Fibroblast of gingiva (primary cell): Measurements from ENCODE around the gene WDR72.
"Not testable (repeated sequence)": the region's sequence is repeated elsewhere in the genome, so short reads cannot be mapped to it uniquely, and the experiment has no call there.

Experiments
- DNase-seq: peaks from one replicate; pipeline ENCODE4 v3.0.0-alpha.2; 2011; ENCODE audit warnings: low read depth

The WDR72 gene

DNA sequence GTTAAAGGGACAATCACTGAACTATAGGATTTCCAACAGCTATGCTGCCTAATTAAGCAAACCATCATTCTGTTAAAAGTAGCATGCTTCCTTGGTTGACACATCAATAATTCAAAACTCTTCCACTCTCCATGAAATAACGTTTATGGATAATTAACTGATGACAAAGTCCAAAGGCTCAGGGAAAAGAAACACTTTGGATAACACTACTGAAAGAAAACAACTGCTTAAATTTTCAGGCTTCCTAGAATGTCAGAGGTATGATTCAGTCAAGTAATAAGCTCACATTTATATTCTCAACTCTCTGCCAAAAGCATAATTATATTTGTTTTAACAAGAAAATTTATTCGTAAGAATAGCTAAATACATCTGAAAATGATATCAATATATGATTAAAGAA is 49.6 kb downstream of the WDR72 start:
- DNase-seq: no peak

DNA sequence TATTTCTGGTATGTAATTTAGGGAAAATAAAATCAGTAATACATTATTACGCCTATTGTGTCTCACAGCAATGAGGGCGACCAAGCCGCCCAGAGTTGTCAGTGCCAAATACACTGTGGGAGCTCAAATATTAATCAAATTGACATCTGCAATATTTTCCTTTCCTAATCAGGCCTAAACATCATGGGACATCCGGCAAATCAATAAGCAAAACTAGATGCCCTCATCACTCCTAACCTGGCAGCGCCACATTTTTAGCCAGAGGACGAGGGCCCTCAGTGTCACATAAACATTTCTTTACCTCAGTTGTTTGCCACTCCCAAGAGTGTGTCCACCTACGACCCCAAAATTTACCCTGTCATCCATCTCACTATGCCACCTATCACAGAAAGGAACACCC is 64.1 kb downstream of the WDR72 start:
- no peak for DNase-seq

DNA sequence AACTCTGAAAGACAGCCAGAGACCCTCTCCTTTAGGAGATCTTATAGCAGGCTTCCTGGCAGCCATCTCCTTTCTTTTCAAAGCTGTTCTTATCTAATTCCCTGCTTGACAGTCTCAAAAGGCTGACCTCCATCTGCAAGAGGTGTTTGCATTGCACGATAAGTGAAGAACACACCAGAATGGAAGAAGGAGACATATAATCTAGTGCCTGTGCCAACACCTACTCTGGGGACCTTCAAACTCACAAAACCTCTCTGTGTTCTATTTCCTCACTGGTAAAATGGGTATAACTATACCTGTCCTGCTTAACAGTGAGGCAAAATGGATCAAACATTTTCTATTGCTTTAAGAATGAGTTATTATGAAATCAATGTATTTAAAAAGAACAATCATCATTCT is 65.0 kb downstream of the WDR72 start:
- no peak for DNase-seq

DNA sequence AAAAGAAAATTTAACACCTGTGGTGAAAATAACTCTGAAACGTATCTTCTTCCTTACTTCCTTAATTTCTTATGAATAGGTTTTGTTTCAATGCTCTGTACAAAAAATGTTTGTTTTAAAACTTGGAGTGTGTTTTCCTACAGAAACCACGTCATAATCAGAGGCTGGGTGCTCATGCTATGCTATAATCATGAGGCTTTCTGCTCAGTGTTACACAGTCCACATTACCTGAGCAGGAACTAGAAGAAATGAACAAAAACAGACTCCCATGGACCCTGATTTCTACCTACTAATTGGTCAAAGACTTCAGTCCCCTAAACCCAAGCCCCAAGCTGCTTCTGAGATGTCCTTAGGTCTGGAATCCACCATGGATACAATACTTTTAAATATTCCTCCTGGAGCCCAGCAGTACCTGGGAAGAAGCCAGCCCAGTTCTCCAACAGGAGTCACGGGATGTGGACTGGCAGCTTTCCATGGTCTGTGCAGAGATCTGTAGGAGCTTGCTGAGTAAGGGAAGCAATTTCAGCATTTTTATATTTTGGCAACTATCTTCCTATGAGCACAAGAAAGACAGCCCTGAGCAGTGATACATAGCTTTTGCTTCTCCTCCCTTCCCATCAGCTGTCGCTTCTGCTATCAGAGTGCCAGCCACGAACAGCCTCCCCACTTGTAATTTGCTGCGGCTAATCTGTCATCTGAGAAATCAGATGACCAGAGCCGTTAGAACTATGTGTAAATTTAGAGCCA is 65.6 kb downstream of the WDR72 start:
- DNase-seq: no peak

DNA sequence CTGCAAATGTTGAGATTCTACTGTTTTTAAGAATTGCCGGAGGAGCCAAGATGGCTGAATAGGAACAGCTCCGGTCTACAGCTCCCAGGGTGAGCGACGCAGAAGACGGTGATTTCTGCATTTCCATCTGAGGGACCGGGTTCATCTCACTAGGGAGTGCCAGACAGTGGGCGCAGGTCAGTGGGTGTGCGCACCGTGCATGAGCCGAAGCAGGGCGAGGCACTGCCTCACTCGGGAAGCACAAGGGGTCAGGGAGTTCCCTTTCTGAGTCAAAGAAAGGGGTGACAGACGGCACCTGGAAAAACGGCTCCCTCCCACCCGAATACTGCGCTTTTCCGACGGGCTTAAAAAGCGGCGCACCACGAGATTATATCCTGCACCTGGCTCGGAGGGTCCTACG is 75.3 kb downstream of the WDR72 start:
- not testable (repeated sequence) for DNase-seq

DNA sequence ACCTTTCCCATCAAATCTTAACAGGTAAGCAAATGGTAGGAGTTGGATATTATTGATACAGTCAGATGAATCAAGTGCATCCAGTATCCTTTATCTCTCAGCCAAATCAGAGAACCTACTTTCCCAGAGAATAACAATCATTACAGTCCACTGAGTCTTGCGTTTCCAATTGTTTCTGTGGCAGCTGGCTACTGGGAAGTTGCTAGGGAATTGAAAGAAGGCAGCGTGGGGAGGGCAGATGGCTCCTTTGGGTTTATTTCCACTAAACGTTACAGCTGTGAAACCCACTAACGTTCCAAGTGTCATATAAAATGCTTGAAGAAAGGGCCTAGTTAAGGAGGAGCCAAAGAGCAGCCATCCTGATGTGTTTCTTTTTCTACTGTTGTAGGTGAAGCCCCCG is 78.4 kb downstream of the WDR72 start:
- DNase-seq: no peak

DNA sequence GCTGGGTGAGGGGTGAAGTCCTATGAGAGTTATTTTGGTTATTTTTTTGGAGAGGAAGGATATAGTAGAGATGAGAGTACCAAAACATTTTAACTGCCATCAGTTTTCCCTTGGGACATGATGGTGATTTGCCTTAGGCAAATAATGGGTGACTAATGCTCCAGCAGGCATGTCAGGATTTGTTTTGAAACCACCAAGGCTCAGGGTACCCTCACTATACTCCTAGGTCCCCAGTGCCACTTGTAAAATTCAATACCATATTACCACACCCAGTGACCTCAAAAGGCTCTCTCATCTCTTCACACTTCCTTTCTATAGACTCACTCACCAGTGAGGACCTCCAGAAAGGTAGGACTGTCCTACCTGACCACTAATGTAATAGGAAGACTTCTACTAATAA is 83.6 kb downstream of the WDR72 start:
- no peak for DNase-seq

DNA sequence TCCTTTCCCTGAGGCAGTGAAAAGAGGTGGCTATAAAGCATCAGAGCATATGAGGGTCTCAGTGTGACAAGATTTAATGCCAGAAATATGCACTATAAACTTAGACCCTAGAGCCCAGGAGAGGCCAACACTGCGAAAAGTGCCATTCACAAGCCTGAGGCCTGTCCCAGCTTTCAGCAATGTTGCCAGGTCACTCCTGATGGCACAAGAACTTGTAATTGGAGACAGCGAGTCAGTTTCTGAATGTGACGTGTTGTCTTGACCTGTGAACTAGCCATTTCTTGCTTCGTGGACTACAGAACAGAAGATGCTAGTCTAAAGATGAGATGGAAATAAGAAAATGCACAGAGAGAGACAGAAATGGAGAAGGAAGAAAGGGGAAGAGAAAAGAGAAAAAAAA is 87.9 kb downstream of the WDR72 start:
- no peak for DNase-seq

DNA sequence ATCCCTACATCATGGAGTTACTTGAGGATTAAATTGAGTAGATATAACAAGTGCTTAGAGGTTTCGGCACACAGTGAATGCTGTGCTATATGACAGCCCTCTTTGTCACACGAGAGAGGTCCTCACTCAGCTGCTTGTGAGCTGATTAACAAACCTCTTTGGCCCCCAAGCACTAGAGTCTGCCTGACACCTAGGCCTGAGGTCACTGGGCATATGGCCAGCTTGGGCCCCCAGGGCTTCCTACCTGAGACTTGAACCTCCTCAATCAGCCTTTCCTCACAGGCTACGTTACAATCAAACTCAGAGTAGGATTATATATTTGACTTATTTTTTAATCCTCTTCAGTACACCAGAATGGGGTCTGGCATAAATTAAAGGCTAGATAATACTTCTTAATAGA is 88.8 kb downstream of the WDR72 start:
- DNase-seq: no peak

DNA sequence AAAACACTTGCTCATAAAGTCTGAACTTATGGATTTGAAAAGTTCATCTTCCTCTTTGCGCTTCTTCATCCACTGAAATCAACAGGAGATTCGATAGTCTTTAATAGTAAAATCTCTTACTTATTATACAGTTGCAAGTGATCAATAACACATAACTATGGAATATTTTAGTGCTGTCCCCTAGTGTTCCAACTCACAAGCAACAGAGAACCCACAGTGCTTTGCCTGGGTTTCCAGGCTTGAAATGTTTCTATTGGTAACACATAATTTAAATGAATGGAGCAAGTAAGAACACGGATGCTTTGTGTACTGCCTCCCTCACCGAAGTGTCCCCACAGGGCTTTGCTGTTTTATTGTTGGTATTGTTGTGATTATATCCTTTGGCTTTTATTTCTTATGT is 93.5 kb downstream of the WDR72 start:
- DNase-seq: no peak

DNA sequence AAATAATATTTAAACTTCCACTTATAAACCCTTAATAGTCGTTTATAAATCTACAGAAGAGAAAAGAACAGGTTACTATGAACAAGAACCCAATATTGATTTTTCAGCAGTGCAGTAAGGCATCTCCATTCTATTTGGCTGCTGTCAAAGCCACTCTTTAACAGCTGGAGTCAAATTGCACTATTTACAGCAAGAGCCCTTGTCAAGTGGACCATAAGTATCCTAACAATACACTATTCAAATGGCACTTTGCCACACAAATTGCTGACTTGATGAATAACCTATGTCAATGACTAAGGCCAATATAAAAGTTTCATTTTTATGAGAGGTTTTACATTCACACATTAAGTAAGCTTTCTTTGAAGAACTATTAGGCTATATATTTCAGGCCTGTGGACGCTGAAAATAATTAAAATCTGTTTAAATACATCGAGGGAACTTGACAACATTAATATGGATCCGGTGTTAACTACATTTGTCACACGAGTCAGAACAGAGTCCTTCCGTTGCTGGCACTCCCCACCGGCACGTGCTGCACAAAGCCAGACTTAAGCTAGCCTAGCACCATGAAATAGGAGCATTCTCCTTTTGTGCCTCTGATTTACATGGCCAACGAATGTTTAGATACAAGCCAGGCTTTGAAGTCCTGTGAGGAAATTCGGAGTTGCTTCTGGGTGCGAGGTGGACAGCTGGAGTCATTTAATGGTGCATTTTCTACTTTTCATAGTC is 100.5 kb downstream of the WDR72 start:
- no peak for DNase-seq

DNA sequence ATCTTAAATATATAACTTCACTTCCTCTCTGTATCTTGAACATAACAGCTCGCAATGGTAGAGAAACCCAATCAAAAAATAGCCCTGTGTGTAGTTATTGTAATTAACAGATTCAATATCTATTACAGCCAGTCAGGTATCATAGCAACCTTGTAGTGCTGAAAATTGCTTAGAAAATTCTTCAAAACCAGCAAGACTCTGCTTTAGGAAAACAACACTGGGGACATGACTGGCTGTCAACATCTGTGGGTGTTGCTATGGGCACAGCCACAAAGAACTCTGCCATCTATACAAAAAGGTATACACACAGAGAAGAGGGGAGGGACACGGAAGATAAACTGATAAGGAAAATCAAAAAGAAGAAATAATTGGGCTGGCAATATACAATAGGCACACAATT is 101.2 kb downstream of the WDR72 start:
- DNase-seq: no peak

DNA sequence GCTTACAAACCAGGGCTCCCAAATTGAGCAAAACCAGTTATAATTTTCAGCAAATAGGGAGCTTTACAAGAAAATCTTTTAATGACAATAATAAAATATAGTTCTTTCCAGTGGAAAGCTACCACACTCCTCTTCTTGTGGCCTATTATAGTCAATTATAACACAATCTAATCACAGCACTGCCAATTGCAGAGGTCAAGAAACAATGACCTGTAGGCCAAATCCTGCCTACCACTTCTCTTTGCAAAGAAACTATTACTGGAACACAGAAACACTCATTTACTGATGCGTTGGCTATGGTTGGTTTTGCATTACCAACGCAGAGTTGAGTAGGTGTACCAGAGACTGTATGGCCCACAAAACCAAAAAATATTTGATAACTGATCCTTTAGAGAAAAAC is 110.5 kb downstream of the WDR72 start:
- DNase-seq: no peak

DNA sequence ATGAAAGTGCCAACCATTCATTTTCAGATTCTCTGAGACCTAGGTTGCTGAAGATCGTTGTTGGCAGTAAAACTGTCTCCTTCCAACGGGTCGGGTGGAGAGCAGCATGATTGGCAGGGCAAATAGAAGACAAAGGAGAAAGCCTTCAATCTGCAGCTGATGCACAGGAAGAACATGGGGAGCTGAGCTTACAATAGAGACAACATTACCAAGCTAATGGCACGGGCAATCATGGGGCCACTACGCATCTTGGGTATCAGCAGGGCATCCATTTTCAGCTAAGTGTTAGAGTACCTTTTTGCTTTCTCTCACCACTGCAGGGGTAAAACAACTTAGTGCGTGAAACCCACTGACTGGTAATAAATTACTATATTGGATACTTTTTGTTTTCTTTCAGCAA is 114.8 kb downstream of the WDR72 start:
- no peak for DNase-seq

DNA sequence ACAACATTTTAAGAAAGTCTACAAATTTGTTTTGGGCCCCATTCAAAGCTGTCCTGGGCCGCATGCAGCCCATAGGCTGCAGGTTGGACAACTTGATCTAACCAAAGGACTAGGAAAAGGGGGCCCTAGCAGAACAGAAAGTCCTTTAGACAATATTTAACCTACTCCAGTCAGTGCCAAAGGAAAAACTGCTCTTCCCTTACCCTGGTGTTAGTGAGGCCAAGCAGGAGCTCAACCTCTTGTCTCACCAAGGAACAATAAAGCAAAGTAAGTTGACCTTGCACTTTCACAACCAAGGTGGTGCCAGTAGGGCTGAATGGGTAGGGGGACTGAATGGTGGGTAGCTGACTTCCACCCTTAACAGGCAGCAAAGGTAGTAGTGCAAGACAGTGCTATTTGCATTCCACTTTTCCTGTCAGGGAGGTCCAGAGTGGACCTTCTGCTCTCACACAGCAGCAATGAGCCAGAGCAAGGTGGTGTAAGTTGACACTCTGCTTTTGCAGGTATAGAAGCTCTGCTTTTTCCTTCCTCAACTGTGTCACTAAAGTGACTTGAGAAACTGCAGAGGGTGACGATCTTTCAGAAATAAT is 124.9 kb downstream of the WDR72 start:
- DNase-seq: no peak

DNA sequence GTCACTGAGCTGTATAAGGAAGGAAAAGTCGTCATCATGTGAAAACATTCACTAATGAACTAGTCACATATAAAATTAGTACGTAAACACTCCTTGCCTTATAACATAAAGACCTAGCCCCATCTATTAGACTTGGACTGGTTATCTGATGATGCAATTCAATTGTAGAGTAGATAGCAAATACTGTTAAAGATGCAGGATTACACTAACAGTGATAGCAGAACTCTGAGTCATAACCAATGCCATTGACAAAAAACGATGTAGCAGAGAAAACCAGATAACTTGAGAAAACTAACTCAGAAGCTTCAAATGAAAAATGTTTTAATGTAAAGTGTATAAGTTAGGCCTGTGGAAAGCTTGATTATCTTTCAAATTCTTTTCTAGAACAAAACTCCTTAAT is 132.2 kb downstream of the WDR72 start:
- DNase-seq: no peak

DNA sequence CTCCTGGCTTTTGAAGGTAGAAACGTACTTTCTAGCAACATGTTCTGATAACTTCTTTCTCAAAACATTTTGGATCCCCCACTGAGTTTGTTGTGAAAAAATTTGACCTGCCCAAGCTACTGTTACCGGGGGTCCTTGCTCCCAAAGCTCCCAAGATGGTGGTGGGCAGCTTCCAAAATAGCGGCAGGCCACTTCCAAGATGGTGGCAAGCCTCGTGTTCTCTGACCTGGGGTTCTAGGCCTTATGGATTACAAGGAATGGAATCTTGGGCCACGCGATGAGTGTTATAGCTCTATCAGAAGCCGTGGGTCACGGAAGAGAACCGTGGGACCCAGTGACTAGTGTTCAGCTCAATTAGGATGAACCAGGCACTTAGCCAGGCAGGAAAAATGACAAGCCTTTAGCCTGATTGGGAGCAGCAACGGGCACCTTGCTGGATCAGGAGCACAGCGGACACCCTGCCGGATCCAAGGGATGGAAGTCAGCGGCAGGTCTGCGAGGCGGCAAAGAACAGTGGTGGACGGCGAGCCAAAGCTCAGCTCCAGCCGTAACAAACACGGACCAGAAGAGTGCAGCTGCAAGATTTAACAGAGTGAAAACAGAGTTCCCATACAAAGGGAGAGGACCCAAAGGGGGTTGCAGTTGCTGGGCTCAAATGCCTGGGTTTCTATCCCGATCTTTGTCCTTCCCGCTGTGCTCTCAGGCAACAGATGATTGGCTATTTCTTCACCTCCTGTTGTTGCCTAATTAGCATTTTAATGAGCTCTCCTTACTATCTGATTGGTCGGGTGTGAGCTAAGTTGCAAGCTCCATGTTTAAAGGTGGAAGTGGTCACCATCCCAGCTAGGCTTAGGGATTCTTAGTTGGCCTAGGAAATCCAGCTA is 133.3 kb downstream of the WDR72 start:
- DNase-seq: no peak

DNA sequence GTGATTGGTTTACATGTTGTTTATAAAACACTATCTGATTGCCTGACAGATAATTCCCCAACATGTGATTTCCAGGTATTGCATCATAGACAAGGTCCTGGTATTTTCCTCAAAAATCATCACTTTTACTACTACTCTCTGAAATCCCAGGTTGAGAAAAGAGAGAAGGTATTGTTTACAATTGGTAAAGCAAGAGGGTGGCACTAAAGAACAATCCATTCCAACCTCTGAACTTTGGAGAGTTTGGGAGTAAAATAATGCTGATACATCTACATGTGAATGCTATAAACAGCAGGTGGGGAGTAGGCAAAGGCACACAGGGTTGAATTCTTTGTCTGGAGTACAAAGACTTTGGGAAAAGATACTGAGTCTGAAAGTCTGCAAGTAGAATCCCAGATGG is 134.2 kb downstream of the WDR72 start:
- DNase-seq: no peak

DNA sequence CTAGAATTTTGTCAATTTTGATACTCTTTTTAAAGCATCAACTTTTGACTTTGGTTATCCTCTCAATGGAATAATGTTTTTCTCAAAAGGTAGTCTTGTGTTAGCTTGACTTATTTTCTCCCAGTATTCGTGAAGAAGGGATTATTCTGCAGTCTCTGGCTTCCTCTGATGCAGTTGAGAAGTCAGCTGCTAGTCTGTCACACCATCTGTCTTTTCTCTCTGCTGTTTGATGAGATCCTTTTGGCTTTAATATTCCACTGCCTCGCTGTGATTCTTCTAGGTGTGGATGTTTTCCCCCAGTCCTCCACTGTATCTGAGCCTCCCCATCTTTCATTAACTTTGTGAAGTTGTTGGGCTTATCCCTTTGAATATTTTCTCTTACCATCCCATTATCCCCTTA is 141.0 kb downstream of the WDR72 start:
- DNase-seq: no peak

DNA sequence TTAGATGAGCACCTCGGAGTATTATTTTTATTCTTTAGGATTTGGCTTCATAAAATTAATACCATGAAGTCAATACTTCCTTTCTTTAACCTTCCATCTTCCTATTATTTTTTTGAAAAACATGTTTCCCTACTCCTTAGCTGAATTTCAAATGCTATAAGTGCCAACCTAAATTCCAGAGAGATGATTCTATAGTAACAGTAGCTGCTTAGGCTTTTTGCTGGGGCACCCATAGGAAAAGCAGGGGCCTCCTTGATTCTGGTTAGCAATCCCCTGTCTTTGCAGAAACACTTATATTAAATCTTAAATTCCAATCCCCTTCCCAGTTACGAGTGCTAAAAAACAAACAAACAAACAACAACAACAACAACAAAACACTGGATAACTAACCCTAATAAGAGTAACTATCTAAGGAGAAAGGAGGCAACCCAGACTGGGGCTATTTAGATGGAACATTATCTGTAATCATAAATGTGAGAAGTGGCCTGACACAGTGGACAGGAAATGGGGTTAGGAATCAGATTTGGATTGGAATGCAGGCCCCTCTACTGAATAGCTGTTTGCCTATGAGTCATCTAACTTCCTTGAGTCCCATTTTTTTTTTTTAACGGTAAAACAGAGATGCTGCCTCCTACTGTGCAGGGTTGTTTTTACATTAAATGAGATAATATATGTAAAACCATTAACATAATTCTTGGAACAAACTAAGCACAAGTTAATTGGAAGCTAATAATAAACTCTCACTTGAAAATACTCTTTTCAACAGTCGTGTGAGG is 148.1 kb downstream of the WDR72 start:
- DNase-seq: no peak

DNA sequence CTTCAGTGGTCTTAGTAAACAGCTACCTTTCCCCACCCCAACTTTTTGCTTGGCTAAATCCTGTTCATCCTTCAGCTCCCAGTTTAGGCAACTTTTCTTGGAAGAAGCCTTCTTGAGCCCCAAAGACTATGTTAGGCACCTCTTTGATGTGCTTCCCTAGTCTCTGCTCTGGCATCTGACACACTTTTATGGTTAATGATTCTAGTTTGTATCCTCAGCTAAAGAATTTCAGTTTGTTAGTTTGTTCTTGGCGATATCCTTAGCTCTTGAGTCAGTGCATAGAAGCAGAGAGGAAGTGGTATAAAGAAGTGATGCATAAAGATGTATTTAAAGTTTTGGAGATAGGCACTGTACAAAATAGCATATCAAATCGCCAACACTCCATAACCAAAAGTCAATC is 168.4 kb downstream of the WDR72 start:
- no peak for DNase-seq

DNA sequence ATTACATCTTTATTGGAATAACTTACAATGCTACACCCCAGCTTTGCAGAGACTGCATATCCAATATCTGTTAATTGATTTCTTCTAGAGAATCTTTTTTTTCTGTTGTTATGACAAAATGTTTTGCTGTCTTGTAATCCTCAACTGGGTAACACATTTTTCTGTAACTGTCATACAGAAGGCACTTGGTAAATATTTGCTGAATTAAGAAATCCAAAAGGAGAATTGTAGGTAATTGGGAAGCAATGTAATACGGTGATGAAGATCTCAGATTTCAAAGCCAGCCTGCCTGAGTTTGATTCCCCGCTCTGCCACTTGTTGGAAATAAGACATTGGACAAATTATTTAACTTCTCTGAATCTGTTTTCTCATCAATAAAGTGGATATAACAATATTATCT is 169.1 kb downstream of the WDR72 start:
- no peak for DNase-seq
